HepG2 (cell line): ENCODE measurements around the gene PODN. TPM values are rescaled to one million over a fixed set of nuclear protein-coding genes. Genes with fewer than 3 reads are reported as not detected.

Source experiments
- ATAC-seq: fragments of 200-7000 bp; cut with Tn5 transposase; 3 replicates; pipeline ENCODE4 v1.9.1; 2020; ENCODE audit warnings: mild to moderate bottlenecking, moderate library complexity
- BruUV-seq: library from RNA; stranded (reverse); fragments of 400-500 nt; replicated peaks from 2 replicates; lab custom pipeline; 2021; lab: Mats Ljungman, UMichigan
- CTCF ChIA-PET: fragments of 300-600 bp; formaldehyde crosslinking; extraction: SDS; loops from one replicate; lab custom pipeline; 2021; ENCODE audit warnings: low total read pairs, inconsistent platforms, low intra/inter-chr PET ratio; lab: Yijun Ruan, JAX
- POLR2A ChIA-PET: fragments of 350-600 bp; sonication (Branson Sonifier 250); formaldehyde crosslinking; loops from one replicate; lab custom pipeline; 2020; ENCODE audit warnings: antibody characterized with exemption, inconsistent platforms; lab: Yijun Ruan, JAX
- DNase-seq: peaks from one replicate; pipeline ENCODE4 v3.0.0-alpha.2; 2015; ENCODE audit warnings: low spot score
- FAIRE-seq: peaks from 3 replicates; lab custom pipeline; 2011; peaks lifted over from hg19 to GRCh38; lab: Jason Lieb, UNC
- H2AFZ ChIP-seq: one replicate; pipeline ENCODE4 v1.6.1; 2011; ENCODE audit warnings: low read length, inconsistent platforms
- H3K27ac ChIP-seq: fragments of 300-600 bp; 3 replicates; pipeline ENCODE4 v1.8.0; 2011; ENCODE audit warnings: mixed run types, mild to moderate bottlenecking, mixed read lengths, low read length, inconsistent platforms; ENCODE audit not compliant: insufficient read depth; ENCODE audit errors: extremely low read length
- H3K27me3 ChIP-seq, 2 experiments: fragments of 200-600 bp in 1 of 2; 2 replicates in 1 of 2; 3 replicates in 1 of 2; pipeline versions ENCODE4 v1.6.0 to v1.8.0; 2011; ENCODE audit warnings: low read length in 2 of 2, mild to moderate bottlenecking in 2 of 2, moderate library complexity in 2 of 2, inconsistent platforms in 1 of 2; ENCODE audit not compliant: insufficient read depth in 2 of 2, control insufficient read depth in 1 of 2
- H3K36me3 ChIP-seq, 2 experiments: fragments of 200-600 bp in 1 of 2; replicated peaks in 1 of 2; 2 replicates in 1 of 2; 3 replicates in 1 of 2; pipeline versions ENCODE4 v1.5.1 to v1.8.0; 2011; ENCODE audit warnings: low read length in 2 of 2, inconsistent platforms in 1 of 2; ENCODE audit not compliant: insufficient read depth in 2 of 2, control insufficient read depth in 1 of 2
- H3K4me1 ChIP-seq: 2 replicates; pipeline ENCODE4 v1.5.1; 2012; ENCODE audit warnings: low read length, inconsistent platforms; ENCODE audit not compliant: insufficient read depth
- H3K4me2 ChIP-seq: 2 replicates; pipeline ENCODE4 v1.6.0; 2011; ENCODE audit warnings: low read depth, low read length, inconsistent platforms
- H3K4me3 ChIP-seq, 3 experiments: fragments of 200-600 bp in 1 of 3; sonication (generic), shearing (Covaris generic) in 1 of 3; replicated peaks in 1 of 3; 2 replicates each; pipeline ENCODE4 v1.5.1; 2011 to 2016; ENCODE audit warnings: low read length in 3 of 3, inconsistent platforms in 2 of 3, low read depth in 2 of 3, mild to moderate bottlenecking in 2 of 3, control low read depth in 1 of 3, mixed read lengths in 1 of 3; ENCODE audit not compliant: insufficient read depth in 1 of 3
- H3K79me2 ChIP-seq: one replicate; pipeline ENCODE4 v1.6.1; 2011; ENCODE audit warnings: low read length, inconsistent platforms; ENCODE audit not compliant: insufficient read depth
- H3K9ac ChIP-seq: 2 replicates; pipeline ENCODE4 v1.6.0; 2011; ENCODE audit warnings: mild to moderate bottlenecking, low read depth, low read length, inconsistent platforms; ENCODE audit not compliant: insufficient read depth
- H3K9me3 ChIP-seq: 2 replicates; pipeline ENCODE4 v1.5.1; 2012; ENCODE audit warnings: mild to moderate bottlenecking, low read length
- H4K20me1 ChIP-seq: 2 replicates; pipeline ENCODE4 v1.6.0; 2011; ENCODE audit warnings: inconsistent platforms, mild to moderate bottlenecking, low read length, moderate library complexity; ENCODE audit not compliant: insufficient read depth
- FOXA3 ChIP-seq: IDR thresholded peaks from 2 replicates; pipeline ENCODE4 v1.6.1; 2016; ENCODE audit warnings: missing genetic modification reagents, missing compliant biosample characterization
- GRHL1 ChIP-seq: sonication (generic); formaldehyde crosslinking; conservative IDR thresholded peaks from 2 replicates; pipeline ENCODE4 v1.8.0; 2022; ENCODE audit warnings: missing genetic modification reagents
- KLF16 ChIP-seq, 2 experiments: sonication (generic) in 1 of 2; formaldehyde crosslinking in 1 of 2; IDR thresholded peaks; 2 replicates each; pipeline versions ENCODE4 v1.6.1 to v1.8.0; 2016 to 2023; ENCODE audit warnings: missing genetic modification reagents in 2 of 2, missing compliant biosample characterization in 1 of 2
- NONO ChIP-seq, 2 experiments: fragments of 450-650 bp in 1 of 2; sonication (generic) in 1 of 2; formaldehyde crosslinking in 1 of 2; IDR thresholded peaks in 1 of 2; conservative IDR thresholded peaks in 1 of 2; 2 replicates each; pipeline versions ENCODE4 v1.6.1 to v1.8.0; 2017 to 2022; ENCODE audit warnings: mild to moderate bottlenecking in 1 of 2, missing genetic modification reagents in 1 of 2, moderate library complexity in 1 of 2
- REL ChIP-seq: sonication (generic); formaldehyde crosslinking; conservative IDR thresholded peaks from 2 replicates; pipeline ENCODE4 v1.8.0; 2022; ENCODE audit warnings: mild to moderate bottlenecking, missing genetic modification reagents, moderate library complexity
- SALL2 ChIP-seq: sonication (generic); formaldehyde crosslinking; IDR thresholded peaks from 2 replicates; pipeline ENCODE4 v1.8.1; 2023; ENCODE audit warnings: mild to moderate bottlenecking, missing genetic modification reagents, inconsistent platforms
- SAP130 ChIP-seq: IDR thresholded peaks from 2 replicates; pipeline ENCODE4 v1.6.1; 2016; ENCODE audit warnings: low read depth
- TRAFD1 ChIP-seq: sonication (generic); formaldehyde crosslinking; IDR thresholded peaks from 2 replicates; pipeline ENCODE4 v1.5.1; 2020; ENCODE audit warnings: missing genetic modification reagents, mild to moderate bottlenecking, borderline replicate concordance
- ZMYM4 ChIP-seq: sonication (generic); formaldehyde crosslinking; IDR thresholded peaks from 2 replicates; pipeline ENCODE4 v1.8.1; 2023; ENCODE audit warnings: mild to moderate bottlenecking, missing genetic modification reagents
- ZNF124 ChIP-seq: sonication (generic); formaldehyde crosslinking; IDR thresholded peaks from 2 replicates; pipeline ENCODE4 v1.4.0; 2020; ENCODE audit warnings: missing genetic modification reagents
- ZNF720 ChIP-seq: sonication (generic); formaldehyde crosslinking; IDR thresholded peaks from 2 replicates; pipeline ENCODE4 v1.4.0; 2020; ENCODE audit warnings: missing genetic modification reagents
- ZNF724P ChIP-seq: sonication (generic); formaldehyde crosslinking; IDR thresholded peaks from 2 replicates; pipeline ENCODE4 v1.8.0; 2022; ENCODE audit warnings: missing genetic modification reagents, borderline replicate concordance
- WGBS: methylation state at CpG from one replicate; pipeline ENCODE4 v1.1.6; 2017; ENCODE audit warnings: low lambda C conversion rate; 5-methylcytosine and 5-hydroxymethylcytosine counted together
- in situ Hi-C: cut with HindIII; loops from 2 replicates; pipeline ENCODE4 v1.10.0; 2017; ENCODE audit warnings: low pct_unique_long_range_greater_than_20kb; ENCODE audit not compliant: extremely low pct_ligation_motif_present
- intact Hi-C: fragments of 100-400 bp; cut with micrococcal nuclease; formaldehyde crosslinking; loops from one replicate; pipeline ENCODE4 v1.10.0; 2022; ENCODE audit not compliant: unreplicated experiment
- polyA plus RNA-seq, 8 experiments: library from polyadenylated mRNA; depleted of rRNA in 3 of 8; stranded (reverse) in 7 of 8; unstranded in 1 of 8; fragments of >200 nt; fragmentation: Illumina TruSeq in 4 of 8; extraction: Trizol in 4 of 8; gene quantifications; 2 replicates each; pipeline versions ENCODE4 v1.2.1 to v1.2.3, GENCODE V29; 2011 to 2016; ENCODE audit warnings: low read depth in 4 of 8, missing spikeins in 1 of 8, mixed read lengths in 1 of 8; ENCODE audit not compliant: insufficient read depth in 1 of 8
- total RNA-seq, 5 experiments: library from RNA; depleted of rRNA; stranded (reverse); fragments of >200 nt; fragmentation: Illumina TruSeq; extraction: Trizol; gene quantifications; 2 replicates each; pipeline ENCODE4 v1.2.3, GENCODE V29; 2016; ENCODE audit warnings: low read depth in 1 of 5
- TF ChIP-seq, protein P1 (sequence below): sonication (generic); formaldehyde crosslinking; IDR thresholded peaks from 2 replicates; pipeline ENCODE4 v1.5.0; 2020; ENCODE audit warnings: mild to moderate bottlenecking, missing genetic modification reagents
- TF ChIP-seq, protein P2 (sequence below): sonication (generic); formaldehyde crosslinking; IDR thresholded peaks from 2 replicates; pipeline ENCODE4 v1.5.0; 2020; ENCODE audit warnings: mild to moderate bottlenecking, missing genetic modification reagents
- TF ChIP-seq, protein P3 (sequence below): sonication (generic); formaldehyde crosslinking; IDR thresholded peaks from 2 replicates; pipeline ENCODE4 v1.9.0; 2021; ENCODE audit warnings: missing genetic modification reagents, borderline replicate concordance

PODN gene
- total and polyA plus RNA-seq, 2 of the 13 experiments (the other 11 are each of a cell fraction or from before 2014, with no cell fraction given) = 0.13 TPM; not detected in 1

DNA sequence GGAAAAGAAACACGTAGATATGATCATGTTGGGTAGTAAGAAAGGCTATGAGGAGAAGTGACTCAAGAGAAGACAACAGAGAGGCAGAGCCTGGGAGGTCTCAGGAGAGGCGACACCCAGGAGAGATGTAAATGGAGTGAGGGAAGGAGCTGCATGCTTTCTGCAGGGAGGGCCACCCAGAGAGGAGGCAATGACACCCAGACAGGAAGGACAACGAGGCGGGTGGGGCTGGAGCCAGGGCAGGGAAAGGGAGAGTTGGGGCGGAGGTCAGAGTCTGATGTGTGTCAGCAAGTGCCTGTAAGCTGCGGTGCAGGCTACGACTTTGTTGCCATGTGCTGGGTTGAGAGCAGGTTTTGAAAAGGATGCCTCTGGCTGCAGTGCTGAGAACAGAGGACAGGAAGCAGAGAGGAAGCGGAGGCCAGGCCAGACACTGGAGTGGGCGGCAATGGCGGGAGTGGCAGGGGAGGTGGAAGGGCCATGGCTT lies 49.1 kb downstream of the PODN start:
- Histone ChIP-seq H3K9ac (peak overlapping the region; percentile 55), H3K36me3 (no peaks in the 10 kb centered on the region), H3K4me2 (peak overlapping the region; percentile 75), H3K4me1 (peaks cover 99% of the 10 kb centered on the region), H3K4me3 (peak overlapping the region in 2 of 3 experiments; percentile 29 to 52; a peak in 3 of 6 replicates), H3K9me3 (no peaks in the 10 kb centered on the region; the same call in 1 of the 2 replicates), H3K27me3 (peaks cover 8 to 64% of the 10 kb centered on the region in 2 experiments), H4K20me1 (no peaks in the 10 kb centered on the region), H3K79me2 (no peaks in the 10 kb centered on the region), H2AFZ (no peak overlapping the region), H3K27ac (peak overlapping the region; percentile 73)
- DNase-seq = peak; percentile 71
- POLR2A ChIA-PET = interaction anchor here (1.0 to 2.7 kb wide), 4 partner anchors 10 to 72 kb away, joined by 4 to 30 read pairs (median 8); no protein-coding TSS in a partner anchor
- 5% methylated on average over 10 of the region's 10 CpGs for WGBS
- intact Hi-C loops = no loop called here
- FAIRE-seq = peak; percentile 32
- in situ Hi-C loops = no loop called here
- peak; percentile 77 for ATAC-seq
- no TSS peak for BruUV-seq
- CTCF ChIA-PET = no interaction called here
- TF ChIP-seq TRAFD1 = no peak
- no peak for TF ChIP-seq ZNF124 (CRISPR knock-in tag)
- peak; percentile 90 for TF ChIP-seq SAP130 (CRISPR knock-in tag)
- TF ChIP-seq ZMYM4 (CRISPR knock-in tag) = peak; percentile 8; the same call in 1 of the 2 replicates
- no peak for TF ChIP-seq KLF16 (CRISPR knock-in tag; IDR thresholded peaks at IDR 0.05)
- TF ChIP-seq REL = no peak
- TF ChIP-seq, protein P1, sequence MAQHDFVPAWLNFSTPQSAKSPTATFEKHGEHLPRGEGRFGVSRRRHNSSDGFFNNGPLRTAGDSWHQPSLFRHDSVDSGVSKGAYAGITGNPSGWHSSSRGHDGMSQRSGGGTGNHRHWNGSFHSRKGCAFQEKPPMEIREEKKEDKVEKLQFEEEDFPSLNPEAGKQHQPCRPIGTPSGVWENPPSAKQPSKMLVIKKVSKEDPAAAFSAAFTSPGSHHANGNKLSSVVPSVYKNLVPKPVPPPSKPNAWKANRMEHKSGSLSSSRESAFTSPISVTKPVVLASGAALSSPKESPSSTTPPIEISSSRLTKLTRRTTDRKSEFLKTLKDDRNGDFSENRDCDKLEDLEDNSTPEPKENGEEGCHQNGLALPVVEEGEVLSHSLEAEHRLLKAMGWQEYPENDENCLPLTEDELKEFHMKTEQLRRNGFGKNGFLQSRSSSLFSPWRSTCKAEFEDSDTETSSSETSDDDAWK (CRISPR knock-in tag) = no peak
- TF ChIP-seq, protein P2, sequence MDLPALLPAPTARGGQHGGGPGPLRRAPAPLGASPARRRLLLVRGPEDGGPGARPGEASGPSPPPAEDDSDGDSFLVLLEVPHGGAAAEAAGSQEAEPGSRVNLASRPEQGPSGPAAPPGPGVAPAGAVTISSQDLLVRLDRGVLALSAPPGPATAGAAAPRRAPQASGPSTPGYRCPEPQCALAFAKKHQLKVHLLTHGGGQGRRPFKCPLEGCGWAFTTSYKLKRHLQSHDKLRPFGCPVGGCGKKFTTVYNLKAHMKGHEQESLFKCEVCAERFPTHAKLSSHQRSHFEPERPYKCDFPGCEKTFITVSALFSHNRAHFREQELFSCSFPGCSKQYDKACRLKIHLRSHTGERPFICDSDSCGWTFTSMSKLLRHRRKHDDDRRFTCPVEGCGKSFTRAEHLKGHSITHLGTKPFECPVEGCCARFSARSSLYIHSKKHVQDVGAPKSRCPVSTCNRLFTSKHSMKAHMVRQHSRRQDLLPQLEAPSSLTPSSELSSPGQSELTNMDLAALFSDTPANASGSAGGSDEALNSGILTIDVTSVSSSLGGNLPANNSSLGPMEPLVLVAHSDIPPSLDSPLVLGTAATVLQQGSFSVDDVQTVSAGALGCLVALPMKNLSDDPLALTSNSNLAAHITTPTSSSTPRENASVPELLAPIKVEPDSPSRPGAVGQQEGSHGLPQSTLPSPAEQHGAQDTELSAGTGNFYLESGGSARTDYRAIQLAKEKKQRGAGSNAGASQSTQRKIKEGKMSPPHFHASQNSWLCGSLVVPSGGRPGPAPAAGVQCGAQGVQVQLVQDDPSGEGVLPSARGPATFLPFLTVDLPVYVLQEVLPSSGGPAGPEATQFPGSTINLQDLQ = no peak
- peak; percentile 77; the same call in 1 of the 2 replicates for TF ChIP-seq ZNF724P (CRISPR knock-in tag)
- TF ChIP-seq, protein P3, sequence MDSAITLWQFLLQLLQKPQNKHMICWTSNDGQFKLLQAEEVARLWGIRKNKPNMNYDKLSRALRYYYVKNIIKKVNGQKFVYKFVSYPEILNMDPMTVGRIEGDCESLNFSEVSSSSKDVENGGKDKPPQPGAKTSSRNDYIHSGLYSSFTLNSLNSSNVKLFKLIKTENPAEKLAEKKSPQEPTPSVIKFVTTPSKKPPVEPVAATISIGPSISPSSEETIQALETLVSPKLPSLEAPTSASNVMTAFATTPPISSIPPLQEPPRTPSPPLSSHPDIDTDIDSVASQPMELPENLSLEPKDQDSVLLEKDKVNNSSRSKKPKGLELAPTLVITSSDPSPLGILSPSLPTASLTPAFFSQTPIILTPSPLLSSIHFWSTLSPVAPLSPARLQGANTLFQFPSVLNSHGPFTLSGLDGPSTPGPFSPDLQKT (CRISPR knock-in tag) = no peak
- TF ChIP-seq GRHL1 (CRISPR knock-in tag) = no peak
- TF ChIP-seq FOXA3 (CRISPR knock-in tag) = peak; percentile 46
- TF ChIP-seq SALL2 (CRISPR knock-in tag) = no peak
- no peak for TF ChIP-seq NONO (IDR thresholded peaks at IDR 0.05)
- TF ChIP-seq NONO (CRISPR knock-in tag; conservative IDR thresholded peaks at IDR 0.05) = peak; percentile 66
- no peak for TF ChIP-seq ZNF720
